Measurements from ENCODE around the gene HAL. TPM values are rescaled to one million over a fixed set of nuclear protein-coding genes. Genes with fewer than 3 reads are reported as not detected.

HAL gene
- total and polyA plus RNA-seq, 4 donors = 1.2 to 7.9 (median 4.2) TPM

GRCh38 chr12:95963096-95963495 lies 33.0 kb downstream of the HAL start:
- WGBS, 2 donors = 77 to 82% methylated on average over 2 of the region's 2 CpGs
- TF ChIP-seq CTCF (IDR thresholded peaks at IDR 0.05; ENCODE audit: control extremely low read depth, extremely low read depth) = no peak
- H3K27me3 ChIP-seq (ENCODE audit: control insufficient read depth in 3 of 3, insufficient read depth in 3 of 3, low read length in 2 of 3) = no peaks in the 10 kb centered on the region
- H3K9me3 ChIP-seq (ENCODE audit: control insufficient read depth in 4 of 4, insufficient read depth in 3 of 4, low read length in 3 of 4) = peaks cover 0 to 2% (median 0%) of the 10 kb centered on the region in 4 donors
- DNase-seq (no peak), ATAC-seq (ENCODE audit: insufficient read depth, low FRiP score) (no peak)
- H3K27ac ChIP-seq (ENCODE audit: low read depth in 1 of 2, low read length in 1 of 2) = no peak overlapping the region
- H3K4me1 ChIP-seq (ENCODE audit: control insufficient read depth in 5 of 5, insufficient read depth in 5 of 5, low read length in 5 of 5) = no peaks in the 10 kb centered on the region
- no peak overlapping the region for H3K4me3 ChIP-seq
- no peaks in the 10 kb centered on the region for H3K36me3 ChIP-seq (ENCODE audit: control insufficient read depth in 4 of 4, insufficient read depth in 4 of 4, low read length in 4 of 4)
- H3K9ac ChIP-seq (ENCODE audit: insufficient read depth in 1 of 2, low read length in 2 of 2) = no peak overlapping the region

GRCh38 chr12:95962222-95962621 lies 33.9 kb downstream of the HAL start:
- Histone ChIP-seq H3K4me3 (no peak overlapping the region), H3K4me1 (ENCODE audit: control insufficient read depth in 5 of 5, insufficient read depth in 5 of 5, low read length in 5 of 5) (no peaks in the 10 kb centered on the region), H3K9ac (ENCODE audit: insufficient read depth in 1 of 2, low read length in 2 of 2) (no peak overlapping the region), H3K36me3 (ENCODE audit: control insufficient read depth in 4 of 4, insufficient read depth in 4 of 4, low read length in 4 of 4) (no peaks in the 10 kb centered on the region), H3K27me3 (ENCODE audit: control insufficient read depth in 3 of 3, insufficient read depth in 3 of 3, low read length in 2 of 3) (no peaks in the 10 kb centered on the region), H3K9me3 (ENCODE audit: control insufficient read depth in 4 of 4, insufficient read depth in 3 of 4, low read length in 3 of 4) (peaks cover 0 to 2% (median 0%) of the 10 kb centered on the region in 4 donors), H3K27ac (ENCODE audit: low read depth in 1 of 2, low read length in 1 of 2) (no peak overlapping the region)
- WGBS, 2 donors = 79 to 83% methylated on average over 7 of the region's 7 CpGs
- no peak for TF ChIP-seq CTCF (IDR thresholded peaks at IDR 0.05; ENCODE audit: control extremely low read depth, extremely low read depth)
- ATAC-seq (ENCODE audit: insufficient read depth, low FRiP score) (no peak), DNase-seq (no peak)

- no peaks in the 10 kb centered on the region for H3K9me3 ChIP-seq (ENCODE audit: control insufficient read depth in 4 of 4, insufficient read depth in 3 of 4, low read length in 3 of 4)
- H3K4me3 ChIP-seq = no peak overlapping the region
- no peak overlapping the region for H3K27ac ChIP-seq (ENCODE audit: low read depth in 1 of 2, low read length in 1 of 2)
- no peaks in the 10 kb centered on the region for H3K4me1 ChIP-seq (ENCODE audit: control insufficient read depth in 5 of 5, insufficient read depth in 5 of 5, low read length in 5 of 5)
- no peak for ATAC-seq (ENCODE audit: insufficient read depth, low FRiP score)
- TF ChIP-seq CTCF (IDR thresholded peaks at IDR 0.05; ENCODE audit: control extremely low read depth, extremely low read depth) = no peak
- H3K36me3 ChIP-seq (ENCODE audit: control insufficient read depth in 4 of 4, insufficient read depth in 4 of 4, low read length in 4 of 4) = no peaks in the 10 kb centered on the region
- 58 to 62% methylated on average over 5 of the region's 5 CpGs for WGBS, 2 donors
- peaks cover 0 to 2% (median 0%) of the 10 kb centered on the region in 3 donors for H3K27me3 ChIP-seq (ENCODE audit: control insufficient read depth in 3 of 3, insufficient read depth in 3 of 3, low read length in 2 of 3)
- DNase-seq = no peak
- H3K9ac ChIP-seq (ENCODE audit: insufficient read depth in 1 of 2, low read length in 2 of 2) = no peak overlapping the region
Observed at GRCh38 chr12:95960241-95960640, 35.9 kb downstream of the HAL start.

GRCh38 chr12:95959107-95959506 lies 37.0 kb downstream of the HAL start:
- no peak for TF ChIP-seq CTCF (IDR thresholded peaks at IDR 0.05; ENCODE audit: control extremely low read depth, extremely low read depth)
- no peaks in the 10 kb centered on the region for H3K4me1 ChIP-seq (ENCODE audit: control insufficient read depth in 5 of 5, insufficient read depth in 5 of 5, low read length in 5 of 5)
- H3K36me3 ChIP-seq (ENCODE audit: control insufficient read depth in 4 of 4, insufficient read depth in 4 of 4, low read length in 4 of 4) = no peaks in the 10 kb centered on the region
- peaks cover 0 to 3% (median 2%) of the 10 kb centered on the region in 3 donors for H3K27me3 ChIP-seq (ENCODE audit: control insufficient read depth in 3 of 3, insufficient read depth in 3 of 3, low read length in 2 of 3)
- no peaks in the 10 kb centered on the region for H3K9me3 ChIP-seq (ENCODE audit: control insufficient read depth in 4 of 4, insufficient read depth in 3 of 4, low read length in 3 of 4)
- ATAC-seq (ENCODE audit: insufficient read depth, low FRiP score) = no peak
- no peak overlapping the region for H3K27ac ChIP-seq (ENCODE audit: low read depth in 1 of 2, low read length in 1 of 2)
- DNase-seq = peak in 1 of 3 donors; percentile 9
- WGBS, 2 donors = 70 to 80% methylated on average over 1 of the region's 1 CpG
- no peak overlapping the region for H3K9ac ChIP-seq (ENCODE audit: insufficient read depth in 1 of 2, low read length in 2 of 2)
- H3K4me3 ChIP-seq = no peak overlapping the region

Measured in lung (tissue), 12 donors.